Liver (tissue), 3 donors: Measurements from ENCODE around the gene UGT1A9.

Experiments used
- CTCF ChIP-seq: fragments of 150-350 bp; IDR thresholded peaks from 2 replicates; pipeline ENCODE4 v1.5.1; 2017; ENCODE audit warnings: improper control_type of control experiment, low read depth, low read length; ENCODE audit not compliant: missing input control
- EGR1 ChIP-seq, 2 donors: IDR thresholded peaks; 2 replicates each; pipeline ENCODE4 v1.6.1; 2016 to 2018; ENCODE audit warnings: antibody characterized with exemption in 2 of 2, low read depth in 2 of 2
- FOXA1 ChIP-seq: IDR thresholded peaks from 2 replicates; pipeline ENCODE4 v1.6.1; 2016; ENCODE audit warnings: antibody characterized with exemption
- GABPA ChIP-seq, 2 donors: IDR thresholded peaks in 1 of 2; conservative IDR thresholded peaks in 1 of 2; 2 replicates each; pipeline ENCODE4 v1.6.1; 2016; ENCODE audit warnings: antibody characterized with exemption in 2 of 2, mild to moderate bottlenecking in 1 of 2, moderate library complexity in 1 of 2
- HNF4G ChIP-seq: IDR thresholded peaks from 2 replicates; pipeline ENCODE4 v1.6.1; 2016; ENCODE audit warnings: antibody characterized with exemption
- JUND ChIP-seq, 2 donors: IDR thresholded peaks; 2 replicates each; pipeline ENCODE4 v1.6.1; 2016; ENCODE audit warnings: antibody characterized with exemption in 2 of 2
- RAD21 ChIP-seq, 2 donors: IDR thresholded peaks; 2 replicates each; pipeline ENCODE4 v1.6.1; 2016; ENCODE audit warnings: antibody characterized with exemption in 2 of 2, mild to moderate bottlenecking in 2 of 2
- REST ChIP-seq: IDR thresholded peaks from 2 replicates; pipeline ENCODE4 v1.6.1; 2016; ENCODE audit warnings: antibody characterized with exemption, mild to moderate bottlenecking
- RXRA ChIP-seq, 2 donors: IDR thresholded peaks; 2 replicates each; pipeline ENCODE4 v1.6.1; 2017 to 2018; ENCODE audit warnings: antibody characterized with exemption in 2 of 2, mild to moderate bottlenecking in 1 of 2
- SP1 ChIP-seq: IDR thresholded peaks from 2 replicates; pipeline ENCODE4 v1.6.1; 2018; ENCODE audit warnings: antibody characterized with exemption, mild to moderate bottlenecking
- TAF1 ChIP-seq: conservative IDR thresholded peaks from 2 replicates; pipeline ENCODE4 v1.6.1; 2016; ENCODE audit warnings: antibody characterized with exemption, mild to moderate bottlenecking
- TF ChIP-seq, protein P1 (sequence below): IDR thresholded peaks from 2 replicates; pipeline ENCODE4 v1.6.1; 2016; ENCODE audit warnings: antibody characterized with exemption
- TF ChIP-seq, protein P2 (sequence below): IDR thresholded peaks from 2 replicates; pipeline ENCODE4 v1.6.1; 2016; ENCODE audit warnings: antibody characterized with exemption
- donor health status: healthy.
- donor health status: healthy.

DNA sequence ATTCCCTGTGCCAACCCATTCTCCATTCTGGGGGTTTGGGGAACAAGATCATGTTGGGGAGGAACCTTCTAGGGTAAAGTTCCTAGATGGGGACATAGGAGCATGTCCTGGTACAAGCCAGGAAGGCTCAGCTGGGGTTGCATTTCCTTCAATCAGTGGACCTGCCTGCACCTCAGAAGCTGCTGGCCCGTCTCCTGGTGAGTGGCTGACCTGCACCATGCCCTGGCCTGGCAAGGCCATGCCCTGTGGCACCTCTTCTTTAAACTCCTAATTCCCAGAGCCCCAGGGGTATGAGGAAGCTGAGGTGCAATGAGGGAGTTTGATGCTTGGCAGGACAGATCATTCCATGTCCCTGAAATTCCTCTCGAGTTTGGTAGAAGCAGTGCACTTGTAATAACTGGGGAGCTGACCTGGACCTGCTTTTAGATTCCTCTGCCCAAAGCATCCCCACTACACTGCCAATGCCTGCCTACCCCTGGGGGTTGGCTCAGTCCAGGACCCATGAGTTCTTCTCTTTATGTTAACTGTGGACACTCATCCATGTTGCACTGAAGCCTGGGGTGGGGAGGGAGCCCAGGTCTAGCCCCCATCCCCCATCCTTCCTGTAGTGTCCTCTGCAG lies 131.7 kb downstream of the UGT1A9 start:
- TF ChIP-seq CTCF (no peak), EGR1 (IDR thresholded peaks at IDR 0.05; ENCODE audit: low read depth in 2 of 2) (no peak), HNF4G (no peak), RXRA (IDR thresholded peaks at IDR 0.05) (no peak), GABPA (IDR thresholded peaks at IDR 0.05 in 1 of 2, conservative IDR thresholded peaks at IDR 0.05 in 1 of 2) (no peak), FOXA1 (no peak), SP1 (no peak), RAD21 (IDR thresholded peaks at IDR 0.05) (no peak), TAF1 (no peak), JUND (IDR thresholded peaks at IDR 0.05) (no peak), REST (no peak)
- TF ChIP-seq, protein P1, sequence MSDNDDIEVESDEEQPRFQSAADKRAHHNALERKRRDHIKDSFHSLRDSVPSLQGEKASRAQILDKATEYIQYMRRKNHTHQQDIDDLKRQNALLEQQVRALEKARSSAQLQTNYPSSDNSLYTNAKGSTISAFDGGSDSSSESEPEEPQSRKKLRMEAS, result no peak
- TF ChIP-seq, protein P2, sequence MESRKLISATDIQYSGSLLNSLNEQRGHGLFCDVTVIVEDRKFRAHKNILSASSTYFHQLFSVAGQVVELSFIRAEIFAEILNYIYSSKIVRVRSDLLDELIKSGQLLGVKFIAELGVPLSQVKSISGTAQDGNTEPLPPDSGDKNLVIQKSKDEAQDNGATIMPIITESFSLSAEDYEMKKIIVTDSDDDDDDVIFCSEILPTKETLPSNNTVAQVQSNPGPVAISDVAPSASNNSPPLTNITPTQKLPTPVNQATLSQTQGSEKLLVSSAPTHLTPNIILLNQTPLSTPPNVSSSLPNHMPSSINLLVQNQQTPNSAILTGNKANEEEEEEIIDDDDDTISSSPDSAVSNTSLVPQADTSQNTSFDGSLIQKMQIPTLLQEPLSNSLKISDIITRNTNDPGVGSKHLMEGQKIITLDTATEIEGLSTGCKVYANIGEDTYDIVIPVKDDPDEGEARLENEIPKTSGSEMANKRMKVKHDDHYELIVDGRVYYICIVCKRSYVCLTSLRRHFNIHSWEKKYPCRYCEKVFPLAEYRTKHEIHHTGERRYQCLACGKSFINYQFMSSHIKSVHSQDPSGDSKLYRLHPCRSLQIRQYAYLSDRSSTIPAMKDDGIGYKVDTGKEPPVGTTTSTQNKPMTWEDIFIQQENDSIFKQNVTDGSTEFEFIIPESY, result no peak
